Stomach smooth muscle (tissue), 2 donors: Measurements from ENCODE around the gene DDX1.

Experiments used
- H3K27ac ChIP-seq: one replicate; pipeline ENCODE4 v1.7.0; 2013; ENCODE audit warnings: mild to moderate bottlenecking, low read length, inconsistent platforms
- H3K27me3 ChIP-seq, 2 donors: one replicate each; pipeline ENCODE4 v1.7.0; 2013; ENCODE audit warnings: low read length in 2 of 2; ENCODE audit not compliant: insufficient read depth in 2 of 2, control insufficient read depth in 1 of 2
- H3K36me3 ChIP-seq, 2 donors: one replicate each; pipeline ENCODE4 v1.7.0; 2013; ENCODE audit warnings: low read length in 2 of 2; ENCODE audit not compliant: control insufficient read depth in 2 of 2, insufficient read depth in 2 of 2
- H3K4me1 ChIP-seq: one replicate; pipeline ENCODE4 v1.7.0; 2013; ENCODE audit warnings: low read length; ENCODE audit not compliant: control insufficient read depth, insufficient read depth
- H3K4me3 ChIP-seq, 2 donors: one replicate each; pipeline ENCODE4 v1.7.0; 2013; ENCODE audit warnings: low read length in 2 of 2
- H3K9ac ChIP-seq, 2 donors: one replicate each; pipeline ENCODE4 v1.7.0; 2013; ENCODE audit warnings: low read length in 2 of 2, mild to moderate bottlenecking in 1 of 2
- H3K9me3 ChIP-seq, 2 donors: one replicate each; pipeline ENCODE4 v1.7.0; 2013; ENCODE audit warnings: low read length in 2 of 2; ENCODE audit not compliant: control insufficient read depth in 2 of 2
- donor health status: healthy.
- donor health status: Pancreatic carcinoma.

Gene DDX1

GRCh38 chr2:15666861-15667808 is 75.5 kb downstream of the DDX1 start:
- Histone ChIP-seq H3K36me3 (no peaks in the 10 kb centered on the region), H3K9ac (no peak overlapping the region), H3K4me1 (no peaks in the 10 kb centered on the region), H3K4me3 (no peak overlapping the region), H3K27ac (no peak overlapping the region), H3K9me3 (peaks cover 3% of the 10 kb centered on the region in 2 donors), H3K27me3 (peaks cover 0 to 3% of the 10 kb centered on the region in 2 donors)

DNA sequence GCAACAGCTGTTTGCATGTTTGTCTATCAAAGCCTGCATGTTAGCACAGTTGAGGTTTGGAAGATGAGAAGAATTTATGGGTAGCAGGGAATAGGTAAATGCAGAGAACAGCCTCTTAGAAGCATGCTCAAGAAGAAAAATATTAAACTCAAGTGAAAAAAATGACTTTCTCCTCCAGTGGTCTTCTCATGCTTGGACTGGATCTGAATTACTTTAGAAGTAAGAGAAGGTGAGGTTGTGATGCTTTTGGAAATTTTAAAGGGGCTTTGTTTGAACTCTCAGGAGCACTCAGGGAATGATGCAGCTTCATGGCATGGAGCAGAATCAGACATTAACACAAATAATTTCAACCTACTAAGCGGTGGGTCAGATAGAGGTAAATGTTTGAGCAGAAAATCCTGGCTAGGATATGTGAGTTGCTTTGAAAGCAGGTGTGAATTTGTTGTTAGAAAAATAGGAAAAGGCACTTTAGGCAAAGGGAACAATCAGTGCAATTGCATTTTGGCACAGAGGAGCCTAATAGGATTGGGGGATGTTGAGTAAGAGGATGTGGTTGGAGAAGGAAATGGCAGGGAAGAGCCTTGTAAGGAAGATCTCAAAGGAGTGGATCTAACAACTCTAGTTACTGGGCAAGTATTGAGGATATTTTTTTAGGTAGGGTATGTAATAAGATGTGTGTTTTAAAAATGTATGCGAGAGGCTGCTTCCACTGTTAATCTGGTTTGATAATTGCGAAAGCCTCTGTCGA is 76.3 kb downstream of the DDX1 start:
- H3K9ac ChIP-seq: no peak overlapping the region
- H3K36me3 ChIP-seq: no peaks in the 10 kb centered on the region
- H3K4me3 ChIP-seq: no peak overlapping the region
- no peaks in the 10 kb centered on the region for H3K4me1 ChIP-seq
- H3K27ac ChIP-seq: no peak overlapping the region
- peaks cover 3 to 4% of the 10 kb centered on the region in 2 donors for H3K9me3 ChIP-seq
- H3K27me3 ChIP-seq: peaks cover 2 to 3% of the 10 kb centered on the region in 2 donors

DNA sequence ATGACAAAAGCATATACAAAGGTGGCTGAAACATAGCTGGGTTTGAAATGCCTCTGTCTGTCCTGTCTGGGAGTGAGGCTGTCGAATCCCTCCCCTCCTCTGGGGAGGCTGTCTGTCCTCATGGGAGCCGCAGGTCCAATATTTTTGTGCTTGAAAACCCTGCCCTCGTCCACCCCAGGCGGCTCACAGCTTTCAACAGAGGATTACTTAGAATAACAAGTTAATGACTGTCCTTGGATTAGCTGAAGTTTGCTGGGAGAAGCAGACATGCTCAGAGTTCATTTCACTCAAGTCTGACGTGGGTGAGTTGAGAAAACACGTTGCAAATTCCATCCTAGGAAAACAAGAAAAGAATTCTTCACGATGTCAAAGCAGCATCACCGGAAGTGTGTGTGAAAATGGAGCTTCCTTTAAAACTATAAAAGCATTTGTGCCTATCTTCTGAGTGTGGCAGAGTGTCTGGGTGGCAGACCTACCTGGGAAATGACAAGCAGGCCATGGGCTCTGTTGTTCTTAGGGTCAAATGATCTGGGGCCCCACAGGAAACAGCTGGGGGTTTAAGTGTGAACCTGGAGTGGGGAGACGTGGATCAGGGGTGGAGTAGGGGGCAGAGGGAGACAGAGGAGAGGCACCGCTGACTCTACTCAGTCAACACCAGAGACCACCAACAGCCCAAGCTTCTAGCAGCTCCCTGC is 77.1 kb downstream of the DDX1 start:
- Histone ChIP-seq H3K27ac (no peak overlapping the region), H3K4me3 (no peak overlapping the region), H3K9me3 (peaks cover 2 to 4% of the 10 kb centered on the region in 2 donors), H3K4me1 (no peaks in the 10 kb centered on the region), H3K9ac (no peak overlapping the region), H3K27me3 (peaks cover 2 to 3% of the 10 kb centered on the region in 2 donors), H3K36me3 (no peaks in the 10 kb centered on the region)

GRCh38 chr2:15669375-15669910 is 77.8 kb downstream of the DDX1 start:
- Histone ChIP-seq H3K4me3 (no peak overlapping the region), H3K4me1 (no peaks in the 10 kb centered on the region), H3K27ac (no peak overlapping the region), H3K9me3 (peaks cover 0 to 4% of the 10 kb centered on the region in 2 donors), H3K9ac (no peak overlapping the region), H3K36me3 (no peaks in the 10 kb centered on the region), H3K27me3 (peaks cover 2 to 3% of the 10 kb centered on the region in 2 donors)

DNA sequence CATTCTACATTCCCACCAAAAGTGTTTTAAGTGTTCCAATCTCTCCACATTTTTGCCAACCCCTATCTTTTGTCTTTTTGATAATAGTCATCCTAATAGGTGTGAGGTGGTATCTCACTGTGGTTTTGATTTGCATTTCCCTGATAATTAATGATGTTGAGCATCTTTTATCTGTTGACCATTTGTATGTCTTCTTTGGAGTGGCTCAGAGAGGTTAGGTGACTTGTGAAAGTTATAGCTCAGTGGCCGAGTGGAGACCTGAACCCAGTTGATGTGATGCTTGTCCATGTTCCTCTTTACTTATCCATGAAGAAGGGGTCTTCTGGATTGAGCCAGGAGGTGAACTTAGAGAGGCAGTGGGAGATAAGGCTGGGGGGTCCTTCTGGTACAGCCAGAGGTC is 78.8 kb downstream of the DDX1 start:
- Histone ChIP-seq H3K27ac (no peak overlapping the region), H3K9ac (no peak overlapping the region), H3K4me3 (no peak overlapping the region), H3K9me3 (peaks cover 0 to 4% of the 10 kb centered on the region in 2 donors), H3K36me3 (no peaks in the 10 kb centered on the region), H3K27me3 (peaks cover 2% of the 10 kb centered on the region in 2 donors), H3K4me1 (no peaks in the 10 kb centered on the region)

DNA sequence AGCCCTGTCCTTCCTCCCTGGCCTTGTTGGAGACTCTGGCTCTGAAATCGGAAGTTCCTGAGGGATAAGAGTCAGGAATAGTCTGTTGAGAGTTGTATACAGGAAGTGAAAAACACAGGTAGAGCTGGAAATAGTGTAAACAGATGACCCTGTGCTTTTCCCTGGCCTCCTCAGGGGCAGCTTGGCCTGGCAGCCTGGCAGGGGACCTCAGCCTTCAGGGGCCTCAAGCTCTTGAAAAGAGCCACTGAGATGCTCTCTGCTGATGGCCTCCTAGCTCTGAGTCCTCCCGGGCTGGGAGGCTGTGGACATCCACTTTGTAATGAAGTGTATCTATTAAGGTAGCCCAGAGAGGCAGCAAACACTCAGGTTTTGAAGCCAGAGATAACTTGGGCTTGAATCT is 79.3 kb downstream of the DDX1 start:
- no peaks in the 10 kb centered on the region for H3K36me3 ChIP-seq
- H3K9me3 ChIP-seq: peaks cover 0 to 4% of the 10 kb centered on the region in 2 donors
- H3K27me3 ChIP-seq: peaks cover 2% of the 10 kb centered on the region in 2 donors
- no peak overlapping the region for H3K27ac ChIP-seq
- no peak overlapping the region for H3K9ac ChIP-seq
- H3K4me3 ChIP-seq: no peak overlapping the region
- H3K4me1 ChIP-seq: no peaks in the 10 kb centered on the region

GRCh38 chr2:15671409-15671808 is 79.7 kb downstream of the DDX1 start:
- no peak overlapping the region for H3K9ac ChIP-seq
- H3K4me3 ChIP-seq: no peak overlapping the region
- H3K9me3 ChIP-seq: peaks cover 0 to 4% of the 10 kb centered on the region in 2 donors
- H3K27ac ChIP-seq: no peak overlapping the region
- peaks cover 0 to 2% of the 10 kb centered on the region in 2 donors for H3K27me3 ChIP-seq
- no peaks in the 10 kb centered on the region for H3K4me1 ChIP-seq
- H3K36me3 ChIP-seq: no peaks in the 10 kb centered on the region

DNA sequence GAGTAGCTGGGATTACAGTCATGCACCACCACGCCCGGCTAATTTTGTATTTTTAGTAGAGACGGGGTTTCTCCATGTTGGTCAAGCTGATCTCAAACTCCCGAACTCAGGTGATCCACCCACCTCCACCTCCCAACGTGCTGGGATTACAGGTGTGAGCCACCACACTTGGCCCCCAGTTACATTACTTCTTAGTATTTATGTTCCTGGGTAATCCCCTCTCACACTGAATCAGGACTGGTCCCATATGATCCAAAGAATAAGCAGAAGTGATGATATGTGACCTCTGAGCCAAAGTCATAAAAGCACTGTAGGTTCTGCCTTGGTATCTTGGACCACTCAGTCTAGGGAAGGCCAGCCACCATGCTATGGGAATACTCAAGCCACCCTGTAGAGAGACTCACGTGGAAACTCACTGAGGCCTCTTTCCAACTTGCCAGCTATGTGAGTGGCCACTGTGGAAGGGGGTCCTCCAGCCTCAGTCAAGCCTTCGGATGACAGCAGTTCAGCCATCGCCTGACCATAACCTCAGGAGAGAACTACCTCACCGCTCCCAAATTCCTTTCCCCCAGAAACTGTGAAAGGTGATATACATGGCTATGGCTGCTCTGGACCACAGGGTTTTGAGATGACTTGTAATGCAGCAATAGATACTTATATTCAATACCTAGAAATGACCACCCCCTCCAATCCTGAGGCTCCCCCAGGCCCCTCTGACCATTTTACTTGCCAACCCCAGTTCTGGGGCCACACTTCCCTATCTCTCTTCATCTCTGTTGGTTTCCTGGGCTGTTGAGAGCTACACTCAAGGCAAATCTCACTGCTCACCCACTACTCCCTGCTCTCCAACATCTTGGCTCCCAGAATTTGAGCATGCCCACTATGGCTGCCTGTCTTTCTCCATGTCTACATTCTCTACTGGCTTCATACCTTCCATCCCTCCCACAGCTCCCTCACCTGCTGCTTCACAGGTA is 80.5 kb downstream of the DDX1 start:
- peaks cover 0 to 4% of the 10 kb centered on the region in 2 donors for H3K9me3 ChIP-seq

GRCh38 chr2:15672961-15673918 is 81.6 kb downstream of the DDX1 start:
- Histone ChIP-seq H3K36me3 (no peaks in the 10 kb centered on the region), H3K27me3 (peaks cover 0 to 2% of the 10 kb centered on the region in 2 donors), H3K9ac (no peak overlapping the region), H3K9me3 (peaks cover 0 to 4% of the 10 kb centered on the region in 2 donors), H3K4me1 (no peaks in the 10 kb centered on the region), H3K27ac (no peak overlapping the region), H3K4me3 (no peak overlapping the region)

More for the DNA sequence above, 80.5 kb downstream of the DDX1 start:
- Histone ChIP-seq H3K27me3 (peaks cover 0 to 2% of the 10 kb centered on the region in 2 donors), H3K27ac (no peak overlapping the region), H3K4me3 (no peak overlapping the region), H3K4me1 (no peaks in the 10 kb centered on the region), H3K9ac (no peak overlapping the region), H3K36me3 (no peaks in the 10 kb centered on the region)
